Measurements from ENCODE around the gene SAFB.

GRCh38 chr19:5590865-5591154, 32.1 kb upstream of the SAFB start:
- TF ChIP-seq EZH2phosphoT487 (IDR thresholded peaks at IDR 0.05; ENCODE audit: low read depth, severe bottlenecking, unreplicated experiment): no peak
- TF ChIP-seq, protein P1, sequence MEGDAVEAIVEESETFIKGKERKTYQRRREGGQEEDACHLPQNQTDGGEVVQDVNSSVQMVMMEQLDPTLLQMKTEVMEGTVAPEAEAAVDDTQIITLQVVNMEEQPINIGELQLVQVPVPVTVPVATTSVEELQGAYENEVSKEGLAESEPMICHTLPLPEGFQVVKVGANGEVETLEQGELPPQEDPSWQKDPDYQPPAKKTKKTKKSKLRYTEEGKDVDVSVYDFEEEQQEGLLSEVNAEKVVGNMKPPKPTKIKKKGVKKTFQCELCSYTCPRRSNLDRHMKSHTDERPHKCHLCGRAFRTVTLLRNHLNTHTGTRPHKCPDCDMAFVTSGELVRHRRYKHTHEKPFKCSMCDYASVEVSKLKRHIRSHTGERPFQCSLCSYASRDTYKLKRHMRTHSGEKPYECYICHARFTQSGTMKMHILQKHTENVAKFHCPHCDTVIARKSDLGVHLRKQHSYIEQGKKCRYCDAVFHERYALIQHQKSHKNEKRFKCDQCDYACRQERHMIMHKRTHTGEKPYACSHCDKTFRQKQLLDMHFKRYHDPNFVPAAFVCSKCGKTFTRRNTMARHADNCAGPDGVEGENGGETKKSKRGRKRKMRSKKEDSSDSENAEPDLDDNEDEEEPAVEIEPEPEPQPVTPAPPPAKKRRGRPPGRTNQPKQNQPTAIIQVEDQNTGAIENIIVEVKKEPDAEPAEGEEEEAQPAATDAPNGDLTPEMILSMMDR (IDR thresholded peaks at IDR 0.05; ENCODE audit: poor library complexity): no peak
